Measurements from ENCODE around the gene TEK.

DNA sequence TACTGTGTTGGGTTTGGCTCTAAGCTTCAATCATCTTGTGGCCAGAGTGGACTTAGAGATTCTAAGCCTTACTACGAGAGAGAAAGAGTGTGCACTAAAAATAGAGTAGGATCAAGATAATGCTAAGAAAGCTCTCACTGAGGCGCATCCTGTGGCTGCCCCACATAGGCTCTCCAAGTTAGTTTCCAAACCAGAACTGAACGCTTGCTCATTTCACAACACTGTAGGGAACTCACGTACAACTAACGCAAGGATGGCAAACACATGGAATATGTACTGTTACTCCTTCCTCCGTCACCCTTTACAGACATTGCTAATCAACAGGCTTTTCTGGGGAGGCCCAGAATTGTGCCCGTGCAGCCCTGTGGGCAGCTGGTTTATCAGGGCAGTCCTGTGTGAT lies 97.0 kb downstream of the TEK start:
- TF ChIP-seq, protein P1, sequence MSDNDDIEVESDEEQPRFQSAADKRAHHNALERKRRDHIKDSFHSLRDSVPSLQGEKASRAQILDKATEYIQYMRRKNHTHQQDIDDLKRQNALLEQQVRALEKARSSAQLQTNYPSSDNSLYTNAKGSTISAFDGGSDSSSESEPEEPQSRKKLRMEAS (IDR thresholded peaks at IDR 0.05; ENCODE audit: low read depth, low read length): no peak
- TF ChIP-seq, protein P2, sequence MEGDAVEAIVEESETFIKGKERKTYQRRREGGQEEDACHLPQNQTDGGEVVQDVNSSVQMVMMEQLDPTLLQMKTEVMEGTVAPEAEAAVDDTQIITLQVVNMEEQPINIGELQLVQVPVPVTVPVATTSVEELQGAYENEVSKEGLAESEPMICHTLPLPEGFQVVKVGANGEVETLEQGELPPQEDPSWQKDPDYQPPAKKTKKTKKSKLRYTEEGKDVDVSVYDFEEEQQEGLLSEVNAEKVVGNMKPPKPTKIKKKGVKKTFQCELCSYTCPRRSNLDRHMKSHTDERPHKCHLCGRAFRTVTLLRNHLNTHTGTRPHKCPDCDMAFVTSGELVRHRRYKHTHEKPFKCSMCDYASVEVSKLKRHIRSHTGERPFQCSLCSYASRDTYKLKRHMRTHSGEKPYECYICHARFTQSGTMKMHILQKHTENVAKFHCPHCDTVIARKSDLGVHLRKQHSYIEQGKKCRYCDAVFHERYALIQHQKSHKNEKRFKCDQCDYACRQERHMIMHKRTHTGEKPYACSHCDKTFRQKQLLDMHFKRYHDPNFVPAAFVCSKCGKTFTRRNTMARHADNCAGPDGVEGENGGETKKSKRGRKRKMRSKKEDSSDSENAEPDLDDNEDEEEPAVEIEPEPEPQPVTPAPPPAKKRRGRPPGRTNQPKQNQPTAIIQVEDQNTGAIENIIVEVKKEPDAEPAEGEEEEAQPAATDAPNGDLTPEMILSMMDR (IDR thresholded peaks at IDR 0.05; ENCODE audit: low read depth, low read length): no peak
- TF ChIP-seq POLR2A (IDR thresholded peaks at IDR 0.05; ENCODE audit: extremely low read depth, insufficient read length): no peak
